H1 (cell line): ENCODE measurements around the gene SLC39A13.

Experiments
- ATF2 ChIP-seq: IDR thresholded peaks from 2 replicates; pipeline ENCODE4 v1.6.1; 2012; ENCODE audit warnings: low read length, inconsistent platforms
- CTCF ChIP-seq, 3 experiments: IDR thresholded peaks; 1 replicate in 2 of 3; 2 replicates in 1 of 3; pipeline versions ENCODE4 v1.5.1 to v1.6.1; 2011; ENCODE audit warnings: low read length in 3 of 3, mild to moderate bottlenecking in 3 of 3, inconsistent platforms in 2 of 3, low read depth in 1 of 3, moderate library complexity in 1 of 3; ENCODE audit not compliant: insufficient read depth in 1 of 3; ENCODE audit errors: control extremely low read depth in 1 of 3
- POLR2A ChIP-seq, 2 experiments: IDR thresholded peaks; 1 replicate in 1 of 2; 2 replicates in 1 of 2; pipeline ENCODE4 v1.6.1; 2011; ENCODE audit warnings: low read depth in 2 of 2, low read length in 2 of 2, mild to moderate bottlenecking in 2 of 2; ENCODE audit errors: control extremely low read depth in 1 of 2
- RAD21 ChIP-seq, 2 experiments: IDR thresholded peaks in 1 of 2; conservative IDR thresholded peaks in 1 of 2; 2 replicates each; pipeline ENCODE4 v1.6.1; 2011; ENCODE audit warnings: low read depth in 2 of 2, low read length in 2 of 2, improper control_type of control experiment in 1 of 2, inconsistent platforms in 1 of 2, mild to moderate bottlenecking in 1 of 2, moderate library complexity in 1 of 2
- TEAD4 ChIP-seq: IDR thresholded peaks from 2 replicates; pipeline ENCODE4 v1.6.1; 2012; ENCODE audit warnings: low read depth, low read length, inconsistent platforms, mixed read lengths
- YY1 ChIP-seq: IDR thresholded peaks from 2 replicates; pipeline ENCODE4 v1.6.1; 2011; ENCODE audit warnings: low read depth, mild to moderate bottlenecking, low read length

GRCh38 chr11:47407746-47408590, at the start of gene SLC39A13:
- TF ChIP-seq YY1 (peak; percentile 32; the same call in 1 of the 2 replicates), POLR2A (IDR thresholded peaks at IDR 0.05; ENCODE audit: control extremely low read depth in 1 of 2, low read depth in 2 of 2, low read length in 2 of 2) (peak; percentile 63 to 91), ATF2 (0 out of 2 replicates have a peak, but pooled peaks have one; percentile 25), TEAD4 (no peak), CTCF (IDR thresholded peaks at IDR 0.05; ENCODE audit: control extremely low read depth in 1 of 3, insufficient read depth in 1 of 3, low read depth in 1 of 3, low read length in 3 of 3) (peak; percentile 74 to 86 (median 86)), RAD21 (IDR thresholded peaks at IDR 0.05 in 1 of 2, conservative IDR thresholded peaks at IDR 0.05 in 1 of 2; ENCODE audit: low read depth in 2 of 2, low read length in 2 of 2) (peak; percentile 70 to 75)
